HL-60 (cell line): Measurements from ENCODE around the gene APOBEC2.

Experiments used
- GABPA ChIP-seq: IDR thresholded peaks from 2 replicates; pipeline ENCODE4 v1.6.1; 2012; ENCODE audit warnings: low read depth
- POLR2AphosphoS5 ChIP-seq: IDR thresholded peaks from 2 replicates; pipeline ENCODE4 v1.6.1; 2012; ENCODE audit warnings: low read depth
- SPI1 ChIP-seq: IDR thresholded peaks from 2 replicates; pipeline ENCODE4 v1.6.1; 2012; ENCODE audit warnings: low read depth, mild to moderate bottlenecking, borderline replicate concordance
- TF ChIP-seq, protein P1 (sequence below): IDR thresholded peaks from one replicate; pipeline ENCODE4 v1.5.1; 2011; ENCODE audit warnings: low read length, control low read depth, inconsistent platforms; ENCODE audit not compliant: insufficient read depth
- TF ChIP-seq, protein P2 (sequence below): IDR thresholded peaks from 2 replicates; pipeline ENCODE4 v1.6.1; 2012; ENCODE audit warnings: low read depth; ENCODE audit not compliant: insufficient replicate concordance

DNA sequence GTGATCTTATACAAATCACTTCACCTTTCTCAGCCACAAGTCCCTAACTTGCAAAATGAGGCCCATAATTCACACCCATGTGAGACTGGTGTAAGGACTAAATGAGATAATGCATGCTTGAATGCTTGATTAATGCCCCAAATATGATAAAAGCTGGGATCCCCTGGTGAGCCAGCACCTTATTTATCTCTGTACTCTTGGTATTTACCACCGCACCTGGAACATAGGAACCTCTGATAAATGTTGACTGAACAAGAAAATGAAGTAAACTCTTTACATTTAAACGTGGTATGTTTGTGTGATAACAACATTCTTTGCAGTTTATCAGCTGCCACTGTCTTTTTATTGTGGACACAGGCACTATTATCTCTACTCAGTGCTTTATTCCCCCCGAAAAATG, 2.5 kb upstream of the APOBEC2 start:
- TF ChIP-seq, protein P1, sequence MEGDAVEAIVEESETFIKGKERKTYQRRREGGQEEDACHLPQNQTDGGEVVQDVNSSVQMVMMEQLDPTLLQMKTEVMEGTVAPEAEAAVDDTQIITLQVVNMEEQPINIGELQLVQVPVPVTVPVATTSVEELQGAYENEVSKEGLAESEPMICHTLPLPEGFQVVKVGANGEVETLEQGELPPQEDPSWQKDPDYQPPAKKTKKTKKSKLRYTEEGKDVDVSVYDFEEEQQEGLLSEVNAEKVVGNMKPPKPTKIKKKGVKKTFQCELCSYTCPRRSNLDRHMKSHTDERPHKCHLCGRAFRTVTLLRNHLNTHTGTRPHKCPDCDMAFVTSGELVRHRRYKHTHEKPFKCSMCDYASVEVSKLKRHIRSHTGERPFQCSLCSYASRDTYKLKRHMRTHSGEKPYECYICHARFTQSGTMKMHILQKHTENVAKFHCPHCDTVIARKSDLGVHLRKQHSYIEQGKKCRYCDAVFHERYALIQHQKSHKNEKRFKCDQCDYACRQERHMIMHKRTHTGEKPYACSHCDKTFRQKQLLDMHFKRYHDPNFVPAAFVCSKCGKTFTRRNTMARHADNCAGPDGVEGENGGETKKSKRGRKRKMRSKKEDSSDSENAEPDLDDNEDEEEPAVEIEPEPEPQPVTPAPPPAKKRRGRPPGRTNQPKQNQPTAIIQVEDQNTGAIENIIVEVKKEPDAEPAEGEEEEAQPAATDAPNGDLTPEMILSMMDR: no peak
- TF ChIP-seq, protein P2, sequence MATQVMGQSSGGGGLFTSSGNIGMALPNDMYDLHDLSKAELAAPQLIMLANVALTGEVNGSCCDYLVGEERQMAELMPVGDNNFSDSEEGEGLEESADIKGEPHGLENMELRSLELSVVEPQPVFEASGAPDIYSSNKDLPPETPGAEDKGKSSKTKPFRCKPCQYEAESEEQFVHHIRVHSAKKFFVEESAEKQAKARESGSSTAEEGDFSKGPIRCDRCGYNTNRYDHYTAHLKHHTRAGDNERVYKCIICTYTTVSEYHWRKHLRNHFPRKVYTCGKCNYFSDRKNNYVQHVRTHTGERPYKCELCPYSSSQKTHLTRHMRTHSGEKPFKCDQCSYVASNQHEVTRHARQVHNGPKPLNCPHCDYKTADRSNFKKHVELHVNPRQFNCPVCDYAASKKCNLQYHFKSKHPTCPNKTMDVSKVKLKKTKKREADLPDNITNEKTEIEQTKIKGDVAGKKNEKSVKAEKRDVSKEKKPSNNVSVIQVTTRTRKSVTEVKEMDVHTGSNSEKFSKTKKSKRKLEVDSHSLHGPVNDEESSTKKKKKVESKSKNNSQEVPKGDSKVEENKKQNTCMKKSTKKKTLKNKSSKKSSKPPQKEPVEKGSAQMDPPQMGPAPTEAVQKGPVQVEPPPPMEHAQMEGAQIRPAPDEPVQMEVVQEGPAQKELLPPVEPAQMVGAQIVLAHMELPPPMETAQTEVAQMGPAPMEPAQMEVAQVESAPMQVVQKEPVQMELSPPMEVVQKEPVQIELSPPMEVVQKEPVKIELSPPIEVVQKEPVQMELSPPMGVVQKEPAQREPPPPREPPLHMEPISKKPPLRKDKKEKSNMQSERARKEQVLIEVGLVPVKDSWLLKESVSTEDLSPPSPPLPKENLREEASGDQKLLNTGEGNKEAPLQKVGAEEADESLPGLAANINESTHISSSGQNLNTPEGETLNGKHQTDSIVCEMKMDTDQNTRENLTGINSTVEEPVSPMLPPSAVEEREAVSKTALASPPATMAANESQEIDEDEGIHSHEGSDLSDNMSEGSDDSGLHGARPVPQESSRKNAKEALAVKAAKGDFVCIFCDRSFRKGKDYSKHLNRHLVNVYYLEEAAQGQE: no peak
- TF ChIP-seq POLR2AphosphoS5 (no peak), SPI1 (no peak), GABPA (no peak)
